Fibroblast of peridontal ligament (primary cell): ENCODE measurements around the gene CLTB.

Source experiments
- DNase-seq: peaks from one replicate; pipeline ENCODE4 v3.0.0-alpha.2; 2010; ENCODE audit errors: extremely low read depth

CLTB gene

DNA sequence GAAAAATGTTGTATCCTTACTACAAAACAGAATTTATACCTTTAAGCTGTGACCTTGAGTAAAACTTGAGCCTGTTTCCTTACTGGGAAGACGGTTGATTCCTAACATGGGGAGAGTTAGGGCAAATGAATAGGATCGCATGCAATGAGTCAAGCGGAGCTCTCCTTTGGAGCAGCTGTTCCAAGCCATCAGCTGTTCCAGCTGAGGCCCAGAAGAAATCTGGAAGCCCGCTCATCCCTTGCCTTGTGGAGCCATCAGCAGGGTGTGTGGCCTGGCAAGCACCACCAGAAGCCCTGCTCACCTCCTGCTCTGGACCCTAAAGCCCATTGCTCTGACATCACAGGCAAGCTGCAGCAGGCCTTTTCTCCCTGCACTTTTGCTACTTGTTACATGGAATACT lies 62.8 kb downstream of the CLTB start:
- DNase-seq: no peak

DNA sequence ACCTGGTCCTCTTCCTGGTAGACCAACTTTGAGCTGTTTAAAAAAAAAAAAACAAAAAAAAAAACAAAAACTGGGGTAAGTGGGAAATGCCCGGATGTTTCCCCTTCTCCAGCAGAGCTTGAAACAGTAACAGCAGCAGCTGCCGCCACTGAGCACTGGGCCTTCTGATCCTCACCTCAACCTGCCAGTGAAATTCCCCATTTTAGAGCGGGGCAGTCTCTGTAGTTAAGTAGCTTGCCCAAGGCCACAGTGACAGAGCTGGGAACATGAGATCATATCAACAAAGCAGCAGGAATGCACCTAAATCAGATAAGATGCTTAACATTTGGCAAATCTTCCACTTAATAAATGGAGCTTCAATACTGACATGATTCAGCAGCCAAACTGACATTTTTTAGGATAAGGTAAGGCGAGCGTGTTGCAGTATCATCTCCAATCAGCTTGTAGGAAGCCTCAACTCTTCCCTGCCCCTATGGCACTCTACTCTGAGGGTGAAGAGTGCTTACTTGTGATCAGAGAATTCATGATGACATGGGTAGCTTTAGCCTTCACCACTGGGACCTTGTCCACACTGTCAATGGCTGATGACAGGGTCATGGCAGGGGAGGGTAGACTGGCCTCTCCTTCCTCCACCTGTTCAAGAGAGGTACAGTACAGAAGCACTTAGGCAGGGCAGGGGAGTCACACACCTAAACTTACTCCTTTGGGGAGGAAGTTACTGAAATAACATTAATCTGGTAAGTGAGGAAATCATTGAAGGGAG lies 64.0 kb downstream of the CLTB start:
- DNase-seq: no peak

DNA sequence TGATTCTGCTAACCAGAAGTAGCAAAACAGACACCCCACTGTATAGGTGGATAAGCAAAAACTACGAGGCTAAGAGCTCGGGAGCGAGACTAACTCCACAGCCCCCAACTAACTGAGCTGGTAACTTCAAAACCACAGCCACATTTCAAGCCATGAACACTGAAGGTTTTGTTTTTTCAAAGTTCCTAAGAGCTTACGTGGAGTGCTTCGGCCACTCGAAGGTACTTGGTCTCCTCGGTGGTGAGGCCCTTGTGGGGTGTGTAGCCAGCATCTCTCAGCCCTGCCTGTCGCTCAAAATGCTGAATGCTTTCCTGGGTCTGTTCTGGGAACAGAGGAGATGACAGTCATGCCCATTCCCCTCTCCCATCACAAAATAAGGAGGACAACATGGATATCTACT lies 65.9 kb downstream of the CLTB start:
- no peak for DNase-seq

DNA sequence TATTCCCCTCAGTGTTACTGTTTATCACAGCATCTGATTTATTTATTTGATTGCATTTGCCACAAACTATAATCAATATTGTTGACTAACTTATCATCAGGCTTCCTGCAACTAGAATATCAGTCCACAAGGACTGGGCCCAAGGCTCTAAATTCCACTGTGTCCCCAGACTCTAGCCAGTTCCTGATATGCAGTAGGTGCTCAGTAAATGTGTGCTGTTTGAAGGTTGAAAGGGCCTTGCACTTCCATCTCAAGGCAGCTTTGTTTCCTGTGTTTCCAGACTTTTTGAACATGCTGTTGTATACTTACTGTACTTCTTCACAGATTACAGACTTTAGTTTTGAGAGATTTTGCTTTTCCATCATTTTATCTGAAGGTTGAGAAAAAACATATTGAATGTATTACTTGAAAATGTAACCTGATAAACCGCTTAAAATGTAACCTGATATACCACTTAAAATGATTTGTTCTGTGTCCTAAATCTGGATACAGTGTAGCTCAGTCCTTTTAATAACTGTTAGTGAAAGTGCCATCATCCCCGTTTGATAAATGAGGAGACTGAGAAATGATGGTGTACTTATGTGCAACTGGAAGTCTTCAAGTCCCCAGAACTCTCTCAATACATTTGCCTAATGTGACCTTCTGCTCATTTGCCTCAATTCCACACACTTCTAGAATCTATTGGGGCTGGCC lies 73.4 kb downstream of the CLTB start:
- DNase-seq: no peak
